HCT116 (cell line): ENCODE data around the gene LTBP1. TPM values are rescaled to one million over a fixed set of nuclear protein-coding genes. Genes with fewer than 3 reads are reported as not detected.
A peak's percentile ranks its signal among the peaks of the same experiment; 100 is the strongest.

Experiments used
- ATAC-seq: fragments of 200-7000 bp; cut with Tn5 transposase; 2 replicates; pipeline ENCODE4 v1.9.1; 2020; ENCODE audit warnings: mild to moderate bottlenecking, moderate library complexity
- BruUV-seq: library from RNA; stranded (reverse); fragments of 400-500 nt; replicated peaks from 2 replicates; lab custom pipeline; 2021; lab: Mats Ljungman, UMichigan
- CTCF ChIA-PET: fragments of 300-600 bp; sonication (Branson Sonifier 250); formaldehyde crosslinking; loops from one replicate; lab custom pipeline; 2021; ENCODE audit warnings: antibody characterized with exemption; lab: Charles Lee
- POLR2A ChIA-PET: fragments of 300-600, 350-600 bp; sonication (Branson Sonifier 250); formaldehyde crosslinking; loops from one replicate; lab custom pipeline; 2021; ENCODE audit warnings: antibody characterized with exemption; lab: Charles Lee
- RAD21 ChIA-PET, 2 experiments: fragments of 300-600 bp; sonication (Branson Sonifier 250); formaldehyde crosslinking; loops; one replicate each; lab custom pipeline; 2023; ENCODE audit warnings: low total read pairs in 2 of 2; ENCODE audit not compliant: uncharacterized antibody in 2 of 2, unreplicated experiment in 2 of 2, low non-redundant PET in 1 of 2; lab: Charles Lee
- DNase-seq: peaks from one replicate; pipeline ENCODE4 v3.0.0-alpha.2; 2010; ENCODE audit warnings: low read depth, low spot score
- H2AFZ ChIP-seq: fragments of 200-600 bp; shearing (Covaris generic), sonication (generic); 2 replicates; pipeline ENCODE4 v1.6.1; 2017; ENCODE audit warnings: low read depth, mixed run types, mixed read lengths, antibody characterized with exemption, low read length; ENCODE audit not compliant: poor library complexity, severe bottlenecking
- H3K27ac ChIP-seq: 2 replicates; pipeline ENCODE4 v1.5.1; 2012; ENCODE audit warnings: low read depth, low read length
- H3K27me3 ChIP-seq: fragments of 200-600 bp; sonication (generic); 2 replicates; pipeline ENCODE4 v1.6.1; 2016; ENCODE audit warnings: mixed run types, low read length, mixed read lengths; ENCODE audit not compliant: insufficient read depth
- H3K36me3 ChIP-seq, 2 experiments: fragments of 200-500 bp in 1 of 2; fragments of 200-600 bp in 1 of 2; sonication (Bioruptor generic) in 1 of 2; sonication (generic) in 1 of 2; 2 replicates each; pipeline versions ENCODE4 v1.5.1 to v1.6.1; 2014 to 2016; ENCODE audit warnings: low read length in 2 of 2, inconsistent platforms in 1 of 2, mixed read lengths in 1 of 2, mixed run types in 1 of 2; ENCODE audit not compliant: insufficient read depth in 2 of 2, control insufficient read depth in 1 of 2
- H3K4me1 ChIP-seq, 2 experiments: fragments of 200-600 bp in 1 of 2; sonication (generic) in 1 of 2; 2 replicates each; pipeline versions ENCODE4 v1.5.1 to v1.6.1; 2012 to 2017; ENCODE audit warnings: low read length in 2 of 2, inconsistent platforms in 1 of 2, mild to moderate bottlenecking in 1 of 2, mixed read lengths in 1 of 2, mixed run types in 1 of 2, moderate library complexity in 1 of 2; ENCODE audit not compliant: insufficient read depth in 2 of 2, control insufficient read depth in 1 of 2
- H3K4me2 ChIP-seq: fragments of 200-600 bp; sonication (generic); 2 replicates; pipeline ENCODE4 v1.6.1; 2017; ENCODE audit warnings: mixed run types, low read length, mixed read lengths
- H3K4me3 ChIP-seq, 2 experiments: fragments of 200-600 bp in 1 of 2; sonication (generic) in 1 of 2; replicated peaks in 1 of 2; 2 replicates each; pipeline ENCODE4 v1.5.1; 2011 to 2016; ENCODE audit warnings: low read length in 2 of 2, control low read depth in 1 of 2, low read depth in 1 of 2, mild to moderate bottlenecking in 1 of 2, mixed read lengths in 1 of 2, mixed run types in 1 of 2
- H3K79me2 ChIP-seq: fragments of 200-600 bp; sonication (generic); 2 replicates; pipeline ENCODE4 v1.6.1; 2017; ENCODE audit warnings: mild to moderate bottlenecking, mixed run types, low read length, moderate library complexity, mixed read lengths; ENCODE audit not compliant: insufficient read depth
- H3K9ac ChIP-seq: fragments of 200-600 bp; sonication (generic); 2 replicates; pipeline ENCODE4 v1.6.1; 2016; ENCODE audit warnings: low read length, mixed read lengths
- H3K9me2 ChIP-seq: fragments of 200-600 bp; sonication (generic), shearing (Covaris generic); 2 replicates; pipeline ENCODE4 v1.6.1; 2017; ENCODE audit warnings: mixed run types, mild to moderate bottlenecking, moderate library complexity; ENCODE audit not compliant: insufficient read depth
- H3K9me3 ChIP-seq, 2 experiments: fragments of 200-500 bp in 1 of 2; fragments of 200-600 bp in 1 of 2; sonication (Bioruptor generic) in 1 of 2; sonication (generic) in 1 of 2; 2 replicates each; pipeline ENCODE4 v1.6.1; 2014 to 2017; ENCODE audit warnings: low read length in 2 of 2, mixed read lengths in 2 of 2, inconsistent platforms in 1 of 2, low read depth in 1 of 2, mild to moderate bottlenecking in 1 of 2, mixed run types in 1 of 2, moderate library complexity in 1 of 2; ENCODE audit not compliant: control insufficient read depth in 1 of 2, insufficient read depth in 1 of 2
- H4K20me1 ChIP-seq: fragments of 200-600 bp; sonication (generic), shearing (Covaris generic); 2 replicates; pipeline ENCODE4 v1.6.1; 2017; ENCODE audit warnings: mixed run types, mild to moderate bottlenecking, moderate library complexity; ENCODE audit not compliant: insufficient read depth
- ELF1 ChIP-seq: IDR thresholded peaks from 2 replicates; pipeline ENCODE4 v1.6.1; 2012; ENCODE audit warnings: low read depth, borderline replicate concordance
- FOSL1 ChIP-seq: IDR thresholded peaks from 2 replicates; pipeline ENCODE4 v1.6.1; 2012; ENCODE audit warnings: low read depth
- SIN3A ChIP-seq: IDR thresholded peaks from 2 replicates; pipeline ENCODE4 v1.6.1; 2012; ENCODE audit warnings: low read depth
- SRF ChIP-seq: IDR thresholded peaks from 2 replicates; pipeline ENCODE4 v1.6.1; 2012; ENCODE audit warnings: low read depth
- intact Hi-C: fragments of 100-400 bp; cut with micrococcal nuclease; formaldehyde crosslinking; loops from 2 replicates; pipeline ENCODE4 v1.10.0; 2022
- total RNA-seq: library from RNA; stranded (reverse); gene quantifications from one replicate; pipeline ENCODE4 v1.2.1, GENCODE V29; 2021; ENCODE audit not compliant: unreplicated experiment

The LTBP1 gene
- total RNA-seq, 1 experiment from 2014 or later = 5.1 TPM

DNA sequence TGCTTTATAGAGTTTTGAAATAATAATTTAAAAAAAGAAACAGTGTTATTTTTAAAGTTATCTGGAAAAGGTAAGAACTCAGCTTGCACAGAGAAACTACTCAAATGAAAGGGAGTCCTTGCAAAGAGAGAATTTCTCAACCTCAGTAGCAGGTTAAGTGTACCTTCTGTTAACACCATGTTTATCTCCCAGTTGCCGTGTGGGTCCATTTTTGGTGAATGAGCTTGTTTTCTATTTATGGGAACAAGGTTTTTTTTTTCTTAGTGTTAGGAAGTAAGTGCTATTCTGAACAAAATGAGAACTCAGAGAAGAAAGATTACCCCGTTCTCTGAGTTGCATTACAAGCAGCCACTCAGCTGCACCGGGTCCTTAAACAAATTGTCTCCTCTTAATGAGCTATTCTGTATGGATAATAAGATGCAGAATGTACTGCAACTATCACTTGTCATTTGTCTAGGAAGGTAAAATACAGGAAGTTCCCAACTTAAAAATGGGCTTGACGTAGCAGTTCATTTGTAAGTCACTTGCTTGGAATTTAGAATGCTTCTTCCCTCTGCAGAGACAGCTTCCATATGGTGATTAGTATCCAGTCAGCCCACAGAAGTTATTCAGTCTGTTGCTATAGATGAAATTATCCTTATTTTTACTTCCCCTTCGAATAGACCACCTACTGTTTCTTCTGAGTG lies 74.9 kb downstream of the LTBP1 start:
- no peak for DNase-seq
- no peaks in the 10 kb centered on the region for H3K36me3 ChIP-seq
- intact Hi-C loops = no loop called here
- BruUV-seq = no TSS peak
- H3K79me2 ChIP-seq = no peaks in the 10 kb centered on the region
- POLR2A ChIA-PET = interaction anchor here (0.8 kb wide), 1 partner anchor 11 kb away, joined by 3 read pairs; no protein-coding TSS in a partner anchor
- RAD21 ChIA-PET = no interaction called here
- H3K27ac ChIP-seq = no peak overlapping the region
- no peaks in the 10 kb centered on the region for H4K20me1 ChIP-seq
- CTCF ChIA-PET = interaction anchor here (1.5 to 4.2 kb wide), 2 partner anchors 12 to 358 kb away, joined by 3 to 16 read pairs; no protein-coding TSS in a partner anchor
- H3K4me1 ChIP-seq = peaks cover 5 to 15% of the 10 kb centered on the region in 2 experiments; a peak in 2 of 4 replicates
- no peak overlapping the region for H3K9ac ChIP-seq
- H2AFZ ChIP-seq = no peak overlapping the region
- no peaks in the 10 kb centered on the region for H3K9me2 ChIP-seq
- H3K4me2 ChIP-seq = no peak overlapping the region
- TF ChIP-seq SIN3A (no peak), SRF (no peak), FOSL1 (no peak), ELF1 (no peak)
- no peaks in the 10 kb centered on the region for H3K27me3 ChIP-seq
- no peaks in the 10 kb centered on the region for H3K9me3 ChIP-seq
- no peak for ATAC-seq
- no peak overlapping the region for H3K4me3 ChIP-seq

DNA sequence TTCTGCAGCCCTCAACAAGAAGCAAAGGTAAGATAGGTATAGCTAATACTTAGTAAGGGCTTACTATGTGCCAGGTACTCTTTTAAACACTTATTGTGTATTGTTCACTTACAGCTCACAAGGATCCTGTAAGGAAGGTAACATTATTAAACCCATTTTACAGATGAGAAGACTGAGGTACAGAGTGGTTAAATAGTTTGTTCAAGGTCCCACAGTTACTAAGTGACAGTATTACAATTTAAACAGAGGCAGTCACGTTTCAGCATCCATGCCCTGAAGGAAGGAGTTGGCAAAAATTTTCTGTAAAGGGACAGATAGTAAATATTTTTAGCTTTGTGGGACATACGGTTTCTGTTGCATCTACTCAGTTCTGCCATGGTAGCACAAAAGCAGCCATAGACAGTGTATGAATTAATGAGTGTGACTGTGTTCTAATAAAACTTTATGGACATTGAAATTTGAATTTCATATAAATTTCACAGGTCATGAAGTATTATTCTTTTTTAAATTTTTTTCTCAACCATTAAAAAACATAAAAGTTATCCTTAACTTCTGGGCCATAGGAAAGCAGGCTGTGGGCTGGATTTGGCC lies 75.7 kb downstream of the LTBP1 start:
- POLR2A ChIA-PET = interaction anchor here (1.3 kb wide), 1 partner anchor 11 kb away, joined by 3 read pairs; no protein-coding TSS in a partner anchor
- no peaks in the 10 kb centered on the region for H3K27me3 ChIP-seq
- H3K9me3 ChIP-seq = no peaks in the 10 kb centered on the region
- TF ChIP-seq SIN3A = no peak
- peak overlapping the region; percentile 65 for H2AFZ ChIP-seq
- H3K79me2 ChIP-seq = no peaks in the 10 kb centered on the region
- ATAC-seq = no peak
- intact Hi-C loops = no loop called here
- CTCF ChIA-PET = interaction anchor here (4.2 kb wide), 1 partner anchor 11 kb away, joined by 16 read pairs; no protein-coding TSS in a partner anchor
- no peaks in the 10 kb centered on the region for H3K9me2 ChIP-seq
- H4K20me1 ChIP-seq = no peaks in the 10 kb centered on the region
- H3K27ac ChIP-seq = no peak overlapping the region
- H3K9ac ChIP-seq = no peak overlapping the region
- RAD21 ChIA-PET = no interaction called here
- H3K4me3 ChIP-seq = no peak overlapping the region
- no peak for DNase-seq
- peak overlapping the region; percentile 50; the same call in 1 of the 2 replicates for H3K4me2 ChIP-seq
- BruUV-seq = no TSS peak
- H3K4me1 ChIP-seq = peaks cover 5 to 15% of the 10 kb centered on the region in 2 experiments; a peak in 2 of 4 replicates
- H3K36me3 ChIP-seq = no peaks in the 10 kb centered on the region
